ENCODE results near the gene GSG1. TPM values are rescaled to one million over a fixed set of nuclear protein-coding genes. Genes with fewer than 3 reads are reported as not detected.

Gene GSG1
- not detected for total RNA-seq (ENCODE audit: unreplicated experiment)
- long read RNA-seq = 0 reads

- no peak for DNase-seq
- peak within 1 kb of the TSS; percentile 53 for H3K4me3 Mint-ChIP-seq (ENCODE audit: unreplicated experiment)
- H3K27ac Mint-ChIP-seq (ENCODE audit: unreplicated experiment) = no peak within 1 kb of the TSS
- peaks cover 2% of the 10 kb centered on the region for H3K36me3 Mint-ChIP-seq (ENCODE audit: unreplicated experiment)
- TF ChIP-seq CTCF (IDR thresholded peaks at IDR 0.05; ENCODE audit: partially characterized antibody, unreplicated experiment) = no peak
- peaks cover under 1% of the 10 kb centered on the region for H3K27me3 Mint-ChIP-seq (ENCODE audit: unreplicated experiment)
- H3K4me1 Mint-ChIP-seq (ENCODE audit: low read depth, unreplicated experiment) = peaks cover 14% of the 10 kb centered on the region
- peaks cover 6% of the 10 kb centered on the region for H3K9me3 Mint-ChIP-seq (ENCODE audit: unreplicated experiment)
These were observed at the start of gene GSG1 for GRCh38 chr12:13103391-13104033. Gene GSG1 (minus strand): TSS chr12:13103667. CDS start chr12:13103512, 155 bp downstream.

GRCh38 chr12:13153180-13153579 is 49.7 kb upstream of the GSG1 start:
- Mint-ChIP-seq H3K4me3 (ENCODE audit: unreplicated experiment) (no peak overlapping the region), H3K36me3 (ENCODE audit: unreplicated experiment) (peaks cover 3% of the 10 kb centered on the region), H3K9me3 (ENCODE audit: unreplicated experiment) (peaks cover 3% of the 10 kb centered on the region), H3K27ac (ENCODE audit: unreplicated experiment) (no peak overlapping the region), H3K4me1 (ENCODE audit: low read depth, unreplicated experiment) (no peaks in the 10 kb centered on the region), H3K27me3 (ENCODE audit: unreplicated experiment) (no peaks in the 10 kb centered on the region)
- DNase-seq = no peak
- no peak for TF ChIP-seq CTCF (IDR thresholded peaks at IDR 0.05; ENCODE audit: partially characterized antibody, unreplicated experiment)

GRCh38 chr12:13152756-13153155 is 49.3 kb upstream of the GSG1 start:
- no peak for TF ChIP-seq CTCF (IDR thresholded peaks at IDR 0.05; ENCODE audit: partially characterized antibody, unreplicated experiment)
- H3K27me3 Mint-ChIP-seq (ENCODE audit: unreplicated experiment) = no peaks in the 10 kb centered on the region
- H3K36me3 Mint-ChIP-seq (ENCODE audit: unreplicated experiment) = peaks cover 3% of the 10 kb centered on the region
- H3K9me3 Mint-ChIP-seq (ENCODE audit: unreplicated experiment) = peaks cover 3% of the 10 kb centered on the region
- H3K4me3 Mint-ChIP-seq (ENCODE audit: unreplicated experiment) = no peak overlapping the region
- H3K27ac Mint-ChIP-seq (ENCODE audit: unreplicated experiment) = no peak overlapping the region
- H3K4me1 Mint-ChIP-seq (ENCODE audit: low read depth, unreplicated experiment) = no peaks in the 10 kb centered on the region
- DNase-seq = no peak

GRCh38 chr12:13152281-13152680 is 48.8 kb upstream of the GSG1 start:
- Mint-ChIP-seq H3K27ac (ENCODE audit: unreplicated experiment) (no peak overlapping the region), H3K27me3 (ENCODE audit: unreplicated experiment) (no peaks in the 10 kb centered on the region), H3K9me3 (ENCODE audit: unreplicated experiment) (peaks cover 3% of the 10 kb centered on the region), H3K4me3 (ENCODE audit: unreplicated experiment) (no peak overlapping the region), H3K36me3 (ENCODE audit: unreplicated experiment) (peaks cover 3% of the 10 kb centered on the region), H3K4me1 (ENCODE audit: low read depth, unreplicated experiment) (no peaks in the 10 kb centered on the region)
- DNase-seq = no peak
- TF ChIP-seq CTCF (IDR thresholded peaks at IDR 0.05; ENCODE audit: partially characterized antibody, unreplicated experiment) = no peak

GRCh38 chr12:13149411-13149810 is 45.9 kb upstream of the GSG1 start:
- H3K36me3 Mint-ChIP-seq (ENCODE audit: unreplicated experiment) = no peaks in the 10 kb centered on the region
- H3K4me1 Mint-ChIP-seq (ENCODE audit: low read depth, unreplicated experiment) = no peaks in the 10 kb centered on the region
- TF ChIP-seq CTCF (IDR thresholded peaks at IDR 0.05; ENCODE audit: partially characterized antibody, unreplicated experiment) = no peak
- no peak overlapping the region for H3K27ac Mint-ChIP-seq (ENCODE audit: unreplicated experiment)
- no peak overlapping the region for H3K4me3 Mint-ChIP-seq (ENCODE audit: unreplicated experiment)
- no peaks in the 10 kb centered on the region for H3K27me3 Mint-ChIP-seq (ENCODE audit: unreplicated experiment)
- no peak for DNase-seq
- peaks cover 3% of the 10 kb centered on the region for H3K9me3 Mint-ChIP-seq (ENCODE audit: unreplicated experiment)
